Chondrocyte (in vitro differentiated cells): Measurements from ENCODE around the gene SCN9A. TPM values are rescaled to one million over a fixed set of nuclear protein-coding genes. Genes with fewer than 3 reads are reported as not detected.

ENCODE experiments used
- DNase-seq: peaks from one replicate; pipeline ENCODE4 v3.0.0; 2021; ENCODE audit warnings: mixed read lengths, low spot score
- H3K27ac Mint-ChIP-seq: one replicate; pipeline ENCODE4 v1.8.0; 2021; ENCODE audit warnings: mild to moderate bottlenecking, moderate library complexity, mixed read lengths; ENCODE audit not compliant: unreplicated experiment
- H3K27me3 Mint-ChIP-seq: 2 replicates; pipeline ENCODE4 v1.8.0; 2021; ENCODE audit warnings: low read depth, mixed read lengths
- H3K36me3 Mint-ChIP-seq: 2 replicates; pipeline ENCODE4 v1.8.0; 2021; ENCODE audit warnings: low read depth, mixed read lengths
- H3K4me1 Mint-ChIP-seq: 2 replicates; pipeline ENCODE4 v1.8.0; 2021; ENCODE audit warnings: low read depth, mild to moderate bottlenecking, mixed read lengths
- H3K4me3 Mint-ChIP-seq: one replicate; pipeline ENCODE4 v1.8.0; 2021; ENCODE audit warnings: mild to moderate bottlenecking, moderate library complexity, mixed read lengths; ENCODE audit not compliant: unreplicated experiment
- H3K9me3 Mint-ChIP-seq: 2 replicates; pipeline ENCODE4 v1.8.0; 2021; ENCODE audit warnings: low read depth, mixed read lengths
- total RNA-seq: library from RNA; stranded (reverse); gene quantifications from 3 replicates; pipeline ENCODE4 v1.2.1, GENCODE V29; 2021
- TF ChIP-seq, protein P1 (sequence below): fragments of 200-600 bp; sonication (generic); IDR thresholded peaks from 2 replicates; pipeline ENCODE4 v1.5.0; 2021; ENCODE audit warnings: antibody characterized with exemption, mild to moderate bottlenecking, moderate library complexity

Gene SCN9A
- total RNA-seq, 1 donor from 2014 or later, result 31.0 TPM

DNA sequence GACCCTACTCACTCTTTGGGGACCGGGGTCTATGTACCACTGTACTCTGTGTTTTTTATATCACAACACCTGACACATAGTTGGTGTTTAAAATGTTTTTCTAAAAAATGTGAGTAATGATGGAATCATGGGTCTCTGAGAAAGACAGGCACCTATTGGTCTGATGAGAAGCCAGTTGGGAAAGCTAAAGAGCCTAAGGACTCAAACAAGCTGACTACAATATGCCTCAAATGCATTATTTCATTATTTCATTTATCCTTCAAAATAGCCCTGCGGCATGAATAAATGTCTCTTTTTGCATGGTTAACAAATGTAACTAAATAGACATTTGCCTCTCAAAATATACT is 145.0 kb downstream of the SCN9A start:
- no peak for DNase-seq
- H3K36me3 Mint-ChIP-seq, result no peaks in the 10 kb centered on the region
- TF ChIP-seq, protein P1, sequence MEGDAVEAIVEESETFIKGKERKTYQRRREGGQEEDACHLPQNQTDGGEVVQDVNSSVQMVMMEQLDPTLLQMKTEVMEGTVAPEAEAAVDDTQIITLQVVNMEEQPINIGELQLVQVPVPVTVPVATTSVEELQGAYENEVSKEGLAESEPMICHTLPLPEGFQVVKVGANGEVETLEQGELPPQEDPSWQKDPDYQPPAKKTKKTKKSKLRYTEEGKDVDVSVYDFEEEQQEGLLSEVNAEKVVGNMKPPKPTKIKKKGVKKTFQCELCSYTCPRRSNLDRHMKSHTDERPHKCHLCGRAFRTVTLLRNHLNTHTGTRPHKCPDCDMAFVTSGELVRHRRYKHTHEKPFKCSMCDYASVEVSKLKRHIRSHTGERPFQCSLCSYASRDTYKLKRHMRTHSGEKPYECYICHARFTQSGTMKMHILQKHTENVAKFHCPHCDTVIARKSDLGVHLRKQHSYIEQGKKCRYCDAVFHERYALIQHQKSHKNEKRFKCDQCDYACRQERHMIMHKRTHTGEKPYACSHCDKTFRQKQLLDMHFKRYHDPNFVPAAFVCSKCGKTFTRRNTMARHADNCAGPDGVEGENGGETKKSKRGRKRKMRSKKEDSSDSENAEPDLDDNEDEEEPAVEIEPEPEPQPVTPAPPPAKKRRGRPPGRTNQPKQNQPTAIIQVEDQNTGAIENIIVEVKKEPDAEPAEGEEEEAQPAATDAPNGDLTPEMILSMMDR, result no peak
- no peaks in the 10 kb centered on the region for H3K9me3 Mint-ChIP-seq
- H3K27me3 Mint-ChIP-seq, result no peaks in the 10 kb centered on the region
- H3K4me1 Mint-ChIP-seq, result peaks cover 38% of the 10 kb centered on the region
- H3K27ac Mint-ChIP-seq, result no peak overlapping the region
- H3K4me3 Mint-ChIP-seq, result no peak overlapping the region

GRCh38 chr2:166230024-166230723 is 145.6 kb downstream of the SCN9A start:
- Mint-ChIP-seq H3K27ac (peak overlapping the region; percentile 2), H3K4me1 (peaks cover 38% of the 10 kb centered on the region), H3K4me3 (no peak overlapping the region), H3K9me3 (no peaks in the 10 kb centered on the region), H3K36me3 (peaks cover 2% of the 10 kb centered on the region), H3K27me3 (no peaks in the 10 kb centered on the region)
- DNase-seq, result no peak
- TF ChIP-seq, protein P1, result no peak

GRCh38 chr2:166229678-166230023 is 146.1 kb downstream of the SCN9A start:
- Mint-ChIP-seq H3K27me3 (no peaks in the 10 kb centered on the region), H3K9me3 (no peaks in the 10 kb centered on the region), H3K4me1 (peaks cover 36% of the 10 kb centered on the region), H3K4me3 (no peak overlapping the region), H3K27ac (peak overlapping the region; percentile 2), H3K36me3 (peaks cover 2% of the 10 kb centered on the region)
- no peak for DNase-seq
- TF ChIP-seq, protein P1, result no peak

DNA sequence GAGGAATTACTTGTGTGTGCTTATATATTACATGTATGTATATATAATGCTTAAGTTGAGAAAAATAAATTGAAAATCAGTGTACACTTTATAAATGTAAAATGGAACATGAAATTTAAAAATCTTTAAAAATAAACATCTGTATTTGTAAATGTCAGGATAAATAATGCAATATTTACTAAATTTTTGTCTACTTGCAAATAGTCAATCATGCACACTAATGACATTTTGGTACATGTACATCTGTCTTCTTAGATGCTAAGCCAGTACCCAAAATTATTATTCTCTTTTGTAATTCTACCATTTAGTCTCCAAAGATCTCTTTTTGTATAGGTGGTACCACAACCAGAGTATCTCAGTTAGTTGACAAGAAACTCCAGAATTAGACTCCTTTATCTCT is 151.5 kb downstream of the SCN9A start:
- peaks cover 2% of the 10 kb centered on the region for H3K9me3 Mint-ChIP-seq
- DNase-seq, result no peak

DNA sequence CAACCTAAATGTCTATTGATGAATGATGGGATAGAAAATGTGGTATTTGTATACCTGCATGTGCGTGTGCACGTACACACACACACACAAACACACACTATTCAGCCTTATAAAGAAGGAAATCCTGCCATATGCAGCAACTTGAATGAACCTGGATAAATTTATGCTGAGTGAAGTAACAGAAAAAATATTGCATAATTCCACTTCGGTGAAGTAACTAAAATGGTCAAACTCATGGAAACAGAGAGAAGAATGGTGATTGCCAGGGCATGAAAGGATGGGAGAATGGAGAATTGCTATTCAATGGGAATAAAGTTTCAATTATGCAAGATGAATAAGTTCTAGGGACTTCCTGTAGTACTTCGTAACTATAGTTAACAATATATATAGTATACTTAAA is 152.4 kb downstream of the SCN9A start:
- DNase-seq, result no peak
- H3K27me3 Mint-ChIP-seq, result no peaks in the 10 kb centered on the region
- TF ChIP-seq, protein P1, result no peak
- no peak overlapping the region for H3K4me3 Mint-ChIP-seq
- no peak overlapping the region for H3K27ac Mint-ChIP-seq
- peaks cover 13% of the 10 kb centered on the region for H3K36me3 Mint-ChIP-seq
- H3K4me1 Mint-ChIP-seq, result no peaks in the 10 kb centered on the region
- H3K9me3 Mint-ChIP-seq, result peaks cover 4% of the 10 kb centered on the region

More for the DNA sequence above, 151.5 kb downstream of the SCN9A start:
- H3K27ac Mint-ChIP-seq, result no peak overlapping the region
- no peak overlapping the region for H3K4me3 Mint-ChIP-seq
- H3K36me3 Mint-ChIP-seq, result peaks cover 11% of the 10 kb centered on the region
- TF ChIP-seq, protein P1, result no peak
- no peaks in the 10 kb centered on the region for H3K4me1 Mint-ChIP-seq
- H3K27me3 Mint-ChIP-seq, result no peaks in the 10 kb centered on the region
